NCI-H1092 (cell line): ENCODE data around the gene RADX.

ENCODE experiments used
- DNase-seq: peaks from one replicate; lab custom pipeline; 2025; lab: John Stamatoyannopoulos, UW

The RADX gene

DNA sequence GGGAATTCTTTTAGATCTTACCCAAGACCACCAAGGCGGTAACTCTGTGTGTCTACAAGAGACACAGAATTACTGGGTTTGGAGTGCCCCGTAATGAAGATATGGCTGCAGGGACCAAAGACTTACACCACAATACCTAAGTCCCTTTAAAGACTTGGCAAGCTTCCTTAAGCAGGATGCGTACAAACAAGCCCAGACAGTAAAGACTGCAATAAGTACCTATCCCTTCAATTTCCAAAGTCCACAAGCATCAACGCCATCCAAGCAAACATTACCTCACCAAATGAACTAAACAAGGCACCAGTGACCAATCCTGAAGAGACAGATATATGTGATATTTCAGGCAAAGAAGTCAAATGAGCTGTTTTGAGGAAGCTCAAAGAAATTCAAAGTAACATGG lies 72.4 kb downstream of the RADX start:
- no peak for DNase-seq

- DNase-seq: no peak
Measured at GRCh38 chrX:106692425-106693065, 80.8 kb downstream of the RADX start.

DNA sequence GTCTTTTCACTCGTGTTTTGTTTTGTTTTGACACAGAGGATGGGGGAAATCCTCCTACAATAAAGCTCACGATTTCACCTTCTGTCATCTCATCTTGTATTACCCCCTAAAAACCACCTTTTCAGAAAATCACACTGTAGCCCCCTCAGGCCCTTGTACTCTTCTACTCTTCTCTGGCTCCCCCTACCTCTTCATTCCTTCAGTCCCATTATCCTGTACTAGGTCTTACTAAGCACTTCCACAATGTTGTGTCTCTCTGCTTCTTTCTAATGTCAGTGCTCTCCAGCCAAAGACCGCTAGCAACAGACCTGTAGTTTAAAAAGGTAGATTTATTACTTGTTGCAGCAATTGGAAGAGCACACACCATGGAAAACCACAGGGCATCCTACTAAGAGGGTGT lies 84.7 kb downstream of the RADX start:
- no peak for DNase-seq

- DNase-seq: no peak
Measured at GRCh38 chrX:106698693-106699092, 86.9 kb downstream of the RADX start.

DNA sequence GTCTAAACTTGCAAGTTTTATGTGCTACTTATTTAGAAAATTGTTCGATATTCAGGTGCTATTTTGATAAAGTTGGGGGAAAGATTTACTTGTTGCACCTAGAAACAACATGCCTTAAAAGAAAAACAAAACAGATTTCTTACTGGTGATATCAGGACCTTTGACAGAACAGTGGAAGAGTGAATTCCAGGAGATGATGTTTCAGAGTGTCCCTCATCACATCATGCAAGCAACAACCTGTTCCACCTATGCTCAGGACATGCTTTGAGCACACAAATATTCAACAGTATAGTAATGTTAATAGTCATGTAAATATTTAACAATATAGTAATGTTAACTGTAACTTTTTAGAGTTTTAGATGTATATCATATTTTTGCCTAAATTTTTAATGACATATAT lies 90.9 kb downstream of the RADX start:
- no peak for DNase-seq

GRCh38 chrX:106706466-106706865 lies 94.7 kb downstream of the RADX start:
- no peak for DNase-seq

- DNase-seq: no peak
Measured at GRCh38 chrX:106707771-106708454, 96.1 kb downstream of the RADX start.

DNA sequence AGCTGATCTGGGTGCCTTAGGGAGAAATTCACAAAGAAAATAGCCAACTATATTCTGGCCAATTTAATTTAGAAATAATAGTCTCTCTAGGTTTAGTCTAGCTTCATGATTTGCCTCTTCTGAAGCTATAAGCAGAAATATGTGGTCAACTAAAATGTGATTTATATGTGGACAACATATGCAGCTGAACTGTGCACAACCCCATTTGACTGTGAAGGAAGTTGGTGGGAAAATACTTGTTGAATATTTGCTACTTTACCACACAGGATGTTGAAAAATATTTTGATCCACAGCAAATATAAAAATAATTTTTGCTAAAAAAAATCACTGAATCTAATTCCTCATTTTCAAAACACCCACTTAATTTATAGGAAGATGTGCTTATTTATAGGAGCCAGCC lies 99.0 kb downstream of the RADX start:
- no peak for DNase-seq

- no peak for DNase-seq
Measured at GRCh38 chrX:106711375-106711774, 99.6 kb downstream of the RADX start.

DNA sequence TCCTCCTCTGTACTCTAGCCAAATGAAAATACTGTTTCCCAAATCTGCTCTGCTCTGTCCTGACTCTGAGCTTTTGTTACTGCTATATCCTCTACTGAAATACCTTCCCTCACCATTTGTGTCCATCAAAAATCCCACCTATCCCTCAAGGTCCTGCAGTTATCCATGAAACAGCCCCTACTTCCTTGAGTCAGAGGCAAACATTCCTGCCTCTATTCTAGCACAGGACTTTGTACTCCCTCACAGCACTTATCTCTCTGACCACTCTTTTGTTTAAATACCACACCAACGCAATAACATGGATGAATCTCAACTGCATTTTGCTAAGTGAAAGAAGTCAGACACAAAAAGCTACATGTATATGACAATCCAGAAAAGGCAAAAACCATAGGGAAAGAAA lies 104.2 kb downstream of the RADX start:
- no peak for DNase-seq

GRCh38 chrX:106716463-106716862 lies 104.7 kb downstream of the RADX start:
- no peak for DNase-seq

DNA sequence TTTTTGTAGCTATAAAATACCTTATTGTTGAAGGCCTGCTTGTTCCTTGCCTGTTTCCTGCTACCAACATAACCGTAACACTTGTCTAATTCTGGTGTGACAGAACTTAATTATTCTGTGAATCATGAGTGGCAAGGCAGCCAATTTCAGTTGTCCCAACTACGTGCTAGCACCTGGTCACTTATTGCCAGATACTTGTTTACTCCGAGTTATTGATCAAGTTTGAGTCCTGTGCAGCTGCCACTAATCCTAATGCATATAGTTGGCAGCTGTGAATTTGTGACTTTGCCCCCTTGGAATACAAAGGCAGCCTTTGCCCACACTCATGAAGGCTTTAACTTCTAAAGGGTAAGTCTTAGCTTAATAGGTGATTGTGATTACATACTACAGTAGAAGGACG lies 106.9 kb downstream of the RADX start:
- no peak for DNase-seq

GRCh38 chrX:106725931-106726330 lies 114.2 kb downstream of the RADX start:
- DNase-seq: no peak

- DNase-seq: peak; percentile 14
Measured at GRCh38 chrX:106726485-106727437, 115.0 kb downstream of the RADX start, which contains the start of gene RNF128. TSS of gene RNF128 (plus strand) at chrX:106726701. CDS start at chrX:106726914, 213 bp downstream.

DNA sequence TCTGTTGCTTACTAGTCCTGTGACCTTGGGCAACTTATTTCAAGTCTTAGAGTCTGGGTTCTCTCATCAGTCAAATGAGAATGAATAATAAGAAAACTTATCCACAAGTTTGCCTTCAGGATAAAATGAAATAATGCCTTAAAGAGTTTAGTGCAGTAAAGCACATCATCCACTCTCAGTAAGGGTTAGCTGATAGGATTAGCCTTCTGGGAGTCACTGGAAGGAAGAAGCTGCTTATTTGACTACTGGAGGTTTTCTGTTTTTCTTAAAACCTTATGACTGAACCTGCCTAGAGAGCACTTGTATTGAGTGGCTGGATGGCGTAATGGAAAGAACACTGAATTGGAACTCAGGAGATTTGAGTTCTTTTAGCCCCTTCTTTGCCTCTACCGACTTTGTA lies 116.6 kb downstream of the RADX start:
- no peak for DNase-seq
